MCF 10A (cell line): ENCODE results near the gene KIAA0825. TPM values are rescaled to one million over a fixed set of nuclear protein-coding genes. Genes with fewer than 3 reads are reported as not detected.

Experiments
- BruUV-seq: library from RNA; stranded (reverse); fragments of 400-500 nt; replicated peaks from 2 replicates; lab custom pipeline; 2021; lab: Mats Ljungman, UMichigan
- CTCF ChIA-PET: fragments of 300-600 bp; sonication (Branson Sonifier 250); formaldehyde crosslinking; extraction: SDS; loops from one replicate; lab custom pipeline; 2021; ENCODE audit warnings: antibody characterized with exemption, inconsistent platforms; lab: Yijun Ruan, JAX
- POLR2A ChIA-PET: fragments of 300-600, 350-650 bp; sonication (Branson Sonifier 250); formaldehyde crosslinking; extraction: SDS; loops from one replicate; lab custom pipeline; 2020; ENCODE audit warnings: antibody characterized with exemption, inconsistent platforms; lab: Yijun Ruan, JAX
- DNase-seq: peaks from one replicate; pipeline ENCODE4 v3.0.0-alpha.2; 2018; ENCODE audit not compliant: unreplicated experiment
- H3K27ac Mint-ChIP-seq: one replicate; pipeline ENCODE4 v1.8.0; 2022; ENCODE audit warnings: mild to moderate bottlenecking, low read depth, mixed read lengths; ENCODE audit not compliant: unreplicated experiment
- H3K27me3 Mint-ChIP-seq: one replicate; pipeline ENCODE4 v1.8.0; 2022; ENCODE audit warnings: mixed read lengths; ENCODE audit not compliant: insufficient read depth, unreplicated experiment
- H3K36me3 Mint-ChIP-seq: one replicate; pipeline ENCODE4 v1.8.0; 2022; ENCODE audit warnings: mild to moderate bottlenecking, moderate library complexity, mixed read lengths; ENCODE audit not compliant: insufficient read depth, unreplicated experiment
- H3K4me1 Mint-ChIP-seq: one replicate; pipeline ENCODE4 v1.8.0; 2022; ENCODE audit warnings: mixed read lengths; ENCODE audit not compliant: insufficient read depth, unreplicated experiment
- H3K4me3 Mint-ChIP-seq: one replicate; pipeline ENCODE4 v1.8.0; 2022; ENCODE audit warnings: mild to moderate bottlenecking, moderate library complexity, mixed read lengths; ENCODE audit not compliant: unreplicated experiment
- H3K9me3 Mint-ChIP-seq: one replicate; pipeline ENCODE4 v1.8.0; 2022; ENCODE audit warnings: mixed read lengths; ENCODE audit not compliant: unreplicated experiment
- CTCF ChIP-seq: fragments of 200-600 bp; IDR thresholded peaks from one replicate; pipeline ENCODE4 v1.8.0; 2022; ENCODE audit warnings: antibody characterized with exemption, mild to moderate bottlenecking; ENCODE audit not compliant: unreplicated experiment
- intact Hi-C: fragments of 100-400 bp; cut with micrococcal nuclease; formaldehyde crosslinking; loops from 2 replicates; pipeline ENCODE4 v1.14.1; 2022
- total RNA-seq: library from RNA; stranded (reverse); gene quantifications from 2 replicates; pipeline ENCODE4 v1.2.3, GENCODE V29; 2022

Gene KIAA0825
- total RNA-seq, 1 experiment from 2014 or later: 2.1 TPM

- Mint-ChIP-seq H3K9me3 (no peaks in the 10 kb centered on the region), H3K4me1 (no peaks in the 10 kb centered on the region), H3K27me3 (no peaks in the 10 kb centered on the region), H3K36me3 (peaks cover 6% of the 10 kb centered on the region), H3K27ac (no peak overlapping the region), H3K4me3 (no peak overlapping the region)
- intact Hi-C loops: no loop called here
- TF ChIP-seq CTCF: no peak
- no peak for DNase-seq
- no TSS peak for BruUV-seq
- ChIA-PET POLR2A (no interaction called here), CTCF (no interaction called here)
Measured at GRCh38 chr5:94467954-94468930, 150.2 kb downstream of the KIAA0825 start.

GRCh38 chr5:94467346-94467953 is 151.0 kb downstream of the KIAA0825 start:
- POLR2A ChIA-PET: no interaction called here
- Mint-ChIP-seq H3K4me3 (no peak overlapping the region), H3K27ac (no peak overlapping the region), H3K36me3 (no peaks in the 10 kb centered on the region), H3K27me3 (no peaks in the 10 kb centered on the region), H3K4me1 (no peaks in the 10 kb centered on the region), H3K9me3 (no peaks in the 10 kb centered on the region)
- CTCF ChIA-PET: no interaction called here
- no peak for DNase-seq
- BruUV-seq: no TSS peak
- no peak for TF ChIP-seq CTCF
- intact Hi-C loops: no loop called here

DNA sequence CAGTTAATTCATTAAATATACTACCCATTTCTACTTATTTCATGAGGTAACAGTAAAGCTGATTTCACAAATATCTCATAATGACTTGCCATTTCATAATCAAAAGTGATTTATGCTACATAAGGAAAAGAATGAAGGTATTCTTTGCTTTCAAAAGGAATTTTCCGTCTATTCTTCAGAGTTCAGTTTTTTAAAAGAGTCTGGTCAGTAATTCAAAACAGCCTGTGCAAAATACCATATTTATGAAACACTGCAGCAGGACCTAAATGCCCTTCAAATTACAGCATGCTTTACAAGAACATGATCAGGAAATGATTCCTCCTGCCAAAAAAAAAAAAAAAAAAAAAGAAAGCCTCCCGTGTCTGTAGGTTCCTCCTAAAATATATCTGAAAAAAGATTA is 154.7 kb downstream of the KIAA0825 start:
- CTCF ChIA-PET: no interaction called here
- POLR2A ChIA-PET: no interaction called here
- intact Hi-C loops: no loop called here
- H3K27me3 Mint-ChIP-seq: no peaks in the 10 kb centered on the region
- no peaks in the 10 kb centered on the region for H3K36me3 Mint-ChIP-seq
- DNase-seq: no peak
- H3K4me3 Mint-ChIP-seq: no peak overlapping the region
- no peaks in the 10 kb centered on the region for H3K9me3 Mint-ChIP-seq
- H3K4me1 Mint-ChIP-seq: no peaks in the 10 kb centered on the region
- BruUV-seq: no TSS peak
- TF ChIP-seq CTCF: no peak
- H3K27ac Mint-ChIP-seq: no peak overlapping the region

GRCh38 chr5:94461131-94461530 is 157.3 kb downstream of the KIAA0825 start:
- no peaks in the 10 kb centered on the region for H3K36me3 Mint-ChIP-seq
- H3K4me1 Mint-ChIP-seq: no peaks in the 10 kb centered on the region

More at GRCh38 chr5:94461131-94461530, 157.3 kb downstream of the KIAA0825 start:
- no peak overlapping the region for H3K27ac Mint-ChIP-seq
- intact Hi-C loops: no loop called here
- H3K4me3 Mint-ChIP-seq: no peak overlapping the region
- no peak for TF ChIP-seq CTCF
- DNase-seq: no peak
- H3K27me3 Mint-ChIP-seq: no peaks in the 10 kb centered on the region
- no peaks in the 10 kb centered on the region for H3K9me3 Mint-ChIP-seq
- ChIA-PET CTCF (interaction anchor here (0.6 to 0.9 kb wide), 2 partner anchors 29 to 878 kb away, joined by 3 read pairs; partner anchors contain the start of gene NR2F1), POLR2A (no interaction called here)
- no TSS peak for BruUV-seq
